Nephron (organoid): ENCODE data around the gene GRXCR2.

Experiments
- H3K27ac Mint-ChIP-seq, 3 experiments: 2 replicates each; pipeline ENCODE4 v1.8.0; 2020; ENCODE audit warnings: mixed read lengths in 3 of 3, mild to moderate bottlenecking in 2 of 3, moderate library complexity in 1 of 3
- H3K27me3 Mint-ChIP-seq: 2 replicates; pipeline ENCODE4 v1.8.0; 2021; ENCODE audit warnings: low read depth, mild to moderate bottlenecking, moderate library complexity, mixed read lengths
- H3K36me3 Mint-ChIP-seq: 2 replicates; pipeline ENCODE4 v1.8.0; 2020; ENCODE audit warnings: low read depth, mixed read lengths
- H3K4me1 Mint-ChIP-seq: 2 replicates; pipeline ENCODE4 v1.8.0; 2020; ENCODE audit warnings: mixed read lengths
- H3K4me3 Mint-ChIP-seq, 3 experiments: 2 replicates each; pipeline ENCODE4 v1.8.0; 2020; ENCODE audit warnings: mild to moderate bottlenecking in 3 of 3, mixed read lengths in 3 of 3, moderate library complexity in 2 of 3
- H3K9me3 Mint-ChIP-seq: 2 replicates; pipeline ENCODE4 v1.8.0; 2020; ENCODE audit warnings: mixed read lengths
- TF ChIP-seq, protein P1 (sequence below), 3 experiments: fragments of 200-600 bp; sonication (generic); IDR thresholded peaks; one replicate each; pipeline ENCODE4 v1.5.0; 2021; ENCODE audit warnings: antibody characterized with exemption in 3 of 3; ENCODE audit not compliant: unreplicated experiment in 3 of 3

GRXCR2 gene, protein sequence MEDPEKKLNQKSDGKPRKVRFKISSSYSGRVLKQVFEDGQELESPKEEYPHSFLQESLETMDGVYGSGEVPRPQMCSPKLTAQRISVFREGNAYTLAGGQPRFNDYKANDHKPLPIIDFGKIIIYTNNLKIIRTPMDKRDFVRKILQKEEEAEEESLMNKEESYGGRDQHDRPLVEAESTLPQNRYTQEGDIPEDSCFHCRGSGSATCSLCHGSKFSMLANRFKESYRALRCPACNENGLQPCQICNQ

DNA sequence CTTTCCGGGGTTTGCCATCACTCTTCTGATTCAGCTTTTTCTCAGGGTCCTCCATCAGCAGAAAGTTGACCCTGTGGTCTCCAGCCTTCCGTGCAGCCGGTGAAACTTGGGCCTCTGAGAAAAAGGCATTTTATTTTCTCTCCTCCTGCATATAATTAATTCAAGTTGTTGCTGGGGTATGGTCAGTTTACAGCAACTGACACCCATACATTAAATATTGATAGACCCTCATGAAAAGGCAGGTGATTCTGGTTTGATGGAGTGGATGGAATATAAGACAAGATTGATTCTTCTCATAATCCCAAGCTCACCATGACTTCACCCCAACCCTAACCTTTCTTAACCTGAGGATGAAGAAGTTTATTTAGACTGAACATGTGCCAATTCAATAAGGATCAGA, at the start of gene GRXCR2:
Gene GRXCR2, minus strand, starts transcription at position 101 of the 400 bp plus-strand sequence. Its CDS starts 46 bp downstream, at position 55.
- Mint-ChIP-seq H3K27ac (no peak within 1 kb of the TSS), H3K36me3 (no peaks in the 10 kb centered on the region), H3K4me1 (no peaks in the 10 kb centered on the region), H3K27me3 (no peaks in the 10 kb centered on the region), H3K4me3 (no peak within 1 kb of the TSS), H3K9me3 (peaks cover under 1% of the 10 kb centered on the region)
- TF ChIP-seq, protein P1, sequence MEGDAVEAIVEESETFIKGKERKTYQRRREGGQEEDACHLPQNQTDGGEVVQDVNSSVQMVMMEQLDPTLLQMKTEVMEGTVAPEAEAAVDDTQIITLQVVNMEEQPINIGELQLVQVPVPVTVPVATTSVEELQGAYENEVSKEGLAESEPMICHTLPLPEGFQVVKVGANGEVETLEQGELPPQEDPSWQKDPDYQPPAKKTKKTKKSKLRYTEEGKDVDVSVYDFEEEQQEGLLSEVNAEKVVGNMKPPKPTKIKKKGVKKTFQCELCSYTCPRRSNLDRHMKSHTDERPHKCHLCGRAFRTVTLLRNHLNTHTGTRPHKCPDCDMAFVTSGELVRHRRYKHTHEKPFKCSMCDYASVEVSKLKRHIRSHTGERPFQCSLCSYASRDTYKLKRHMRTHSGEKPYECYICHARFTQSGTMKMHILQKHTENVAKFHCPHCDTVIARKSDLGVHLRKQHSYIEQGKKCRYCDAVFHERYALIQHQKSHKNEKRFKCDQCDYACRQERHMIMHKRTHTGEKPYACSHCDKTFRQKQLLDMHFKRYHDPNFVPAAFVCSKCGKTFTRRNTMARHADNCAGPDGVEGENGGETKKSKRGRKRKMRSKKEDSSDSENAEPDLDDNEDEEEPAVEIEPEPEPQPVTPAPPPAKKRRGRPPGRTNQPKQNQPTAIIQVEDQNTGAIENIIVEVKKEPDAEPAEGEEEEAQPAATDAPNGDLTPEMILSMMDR (IDR thresholded peaks at IDR 0.05; ENCODE audit: unreplicated experiment in 3 of 3): no peak

DNA sequence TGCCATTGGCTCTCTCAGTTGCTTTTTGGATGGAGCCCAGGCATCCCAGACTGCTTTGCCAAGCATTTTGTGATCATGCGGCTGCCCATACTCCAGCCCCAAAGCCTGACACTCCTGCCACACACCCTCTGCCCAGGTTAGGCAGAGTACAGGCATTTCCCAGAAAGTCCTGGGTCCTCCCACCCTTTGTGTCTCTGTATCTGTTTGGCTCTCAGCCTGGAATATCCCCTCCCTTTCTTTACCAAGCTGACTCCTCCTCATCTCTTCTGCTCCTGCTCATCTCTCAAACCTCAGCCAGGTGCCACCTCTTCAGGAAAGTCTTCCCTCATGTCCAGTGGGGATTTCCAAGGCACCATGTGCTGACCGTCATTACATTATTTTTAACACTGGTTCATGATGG, 49.2 kb upstream of the GRXCR2 start:
- peaks cover 3% of the 10 kb centered on the region for H3K27me3 Mint-ChIP-seq
- H3K27ac Mint-ChIP-seq: no peak overlapping the region
- H3K9me3 Mint-ChIP-seq: no peaks in the 10 kb centered on the region
- H3K4me1 Mint-ChIP-seq: peaks cover 3% of the 10 kb centered on the region
- H3K4me3 Mint-ChIP-seq: no peak overlapping the region
- no peaks in the 10 kb centered on the region for H3K36me3 Mint-ChIP-seq
- TF ChIP-seq, protein P1 (IDR thresholded peaks at IDR 0.05; ENCODE audit: unreplicated experiment in 3 of 3): no peak

DNA sequence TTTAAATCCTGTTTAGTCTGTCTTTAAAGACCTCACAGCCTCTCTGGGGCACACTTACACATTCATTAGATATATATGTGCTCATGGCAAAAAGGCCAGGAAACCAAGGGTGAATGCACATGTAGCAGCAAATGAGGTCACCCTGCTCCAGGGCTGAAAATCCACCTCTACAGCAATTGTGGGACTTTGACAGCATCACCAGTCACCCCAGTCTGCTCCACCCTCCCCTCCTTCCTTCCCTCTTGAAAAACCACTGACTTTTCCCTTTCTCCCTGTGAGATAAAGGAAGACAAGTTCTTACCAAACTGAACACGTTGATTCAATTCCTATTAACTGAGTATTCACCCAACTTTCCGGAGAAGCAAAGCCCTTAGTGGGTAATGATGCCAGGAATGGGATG, 48.4 kb upstream of the GRXCR2 start:
- Mint-ChIP-seq H3K9me3 (no peaks in the 10 kb centered on the region), H3K4me1 (peaks cover 5% of the 10 kb centered on the region), H3K27me3 (peaks cover 3% of the 10 kb centered on the region), H3K27ac (no peak overlapping the region), H3K4me3 (no peak overlapping the region), H3K36me3 (no peaks in the 10 kb centered on the region)
- TF ChIP-seq, protein P1 (IDR thresholded peaks at IDR 0.05; ENCODE audit: unreplicated experiment in 3 of 3): no peak

DNA sequence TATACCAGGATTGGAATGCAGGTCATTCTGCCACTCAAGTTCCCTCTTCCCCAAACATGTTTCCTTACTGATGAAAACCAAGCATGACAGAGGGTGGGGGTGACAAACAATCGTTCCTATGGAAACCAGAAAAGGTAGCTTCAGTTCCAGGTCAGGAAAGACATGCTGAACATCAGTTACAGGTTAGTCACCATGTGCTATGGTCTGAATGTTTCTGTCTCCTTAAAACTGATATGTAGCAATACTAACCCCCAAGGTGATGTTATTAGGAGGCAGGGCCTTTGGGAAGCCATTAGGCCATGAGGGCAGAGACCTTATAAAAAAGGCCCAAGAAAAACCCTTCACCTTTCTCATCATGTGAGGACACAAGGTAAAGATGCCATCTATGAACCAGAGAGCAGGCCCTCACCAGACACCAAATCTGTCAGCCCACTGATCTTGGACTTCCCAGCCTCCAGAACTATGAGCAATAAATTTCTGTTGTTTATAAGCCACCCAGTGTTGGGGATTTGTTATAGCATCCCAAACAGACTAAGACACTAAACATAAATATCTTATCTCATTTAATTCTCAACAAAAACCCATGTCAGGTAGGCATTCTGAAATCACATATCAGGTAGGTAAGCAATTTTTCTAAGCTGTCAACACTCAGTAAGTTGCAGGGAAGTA, 47.9 kb upstream of the GRXCR2 start:
- peaks cover 9% of the 10 kb centered on the region for H3K4me1 Mint-ChIP-seq
- H3K9me3 Mint-ChIP-seq: no peaks in the 10 kb centered on the region
- peaks cover 6% of the 10 kb centered on the region for H3K27me3 Mint-ChIP-seq
- no peaks in the 10 kb centered on the region for H3K36me3 Mint-ChIP-seq
- no peak overlapping the region for H3K27ac Mint-ChIP-seq
- H3K4me3 Mint-ChIP-seq: no peak overlapping the region
- TF ChIP-seq, protein P1 (IDR thresholded peaks at IDR 0.05; ENCODE audit: unreplicated experiment in 3 of 3): no peak

DNA sequence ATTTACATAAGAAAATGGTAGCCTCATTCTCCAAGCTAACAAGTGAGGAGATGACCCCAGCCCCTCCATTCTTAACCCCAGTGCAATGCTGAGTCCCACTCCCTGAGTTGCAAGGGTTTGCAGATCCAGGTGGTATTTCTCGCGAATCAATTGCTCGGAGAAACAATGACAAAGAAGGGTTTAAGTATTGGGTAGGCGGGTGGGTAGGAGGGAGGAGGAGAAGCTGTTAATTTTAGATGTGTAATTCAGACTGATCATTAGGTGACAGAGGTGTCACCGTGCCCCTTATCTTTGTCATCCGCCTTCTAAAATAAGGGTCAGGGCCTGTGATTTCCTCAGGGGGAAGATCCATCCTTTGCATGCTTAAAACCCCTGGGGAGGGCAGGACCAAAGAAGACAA, 46.6 kb upstream of the GRXCR2 start:
- TF ChIP-seq, protein P1 (IDR thresholded peaks at IDR 0.05; ENCODE audit: unreplicated experiment in 3 of 3): no peak
- peaks cover 10% of the 10 kb centered on the region for H3K4me1 Mint-ChIP-seq
- no peak overlapping the region for H3K27ac Mint-ChIP-seq
- H3K9me3 Mint-ChIP-seq: no peaks in the 10 kb centered on the region
- peaks cover 7% of the 10 kb centered on the region for H3K27me3 Mint-ChIP-seq
- H3K4me3 Mint-ChIP-seq: no peak overlapping the region
- no peaks in the 10 kb centered on the region for H3K36me3 Mint-ChIP-seq

DNA sequence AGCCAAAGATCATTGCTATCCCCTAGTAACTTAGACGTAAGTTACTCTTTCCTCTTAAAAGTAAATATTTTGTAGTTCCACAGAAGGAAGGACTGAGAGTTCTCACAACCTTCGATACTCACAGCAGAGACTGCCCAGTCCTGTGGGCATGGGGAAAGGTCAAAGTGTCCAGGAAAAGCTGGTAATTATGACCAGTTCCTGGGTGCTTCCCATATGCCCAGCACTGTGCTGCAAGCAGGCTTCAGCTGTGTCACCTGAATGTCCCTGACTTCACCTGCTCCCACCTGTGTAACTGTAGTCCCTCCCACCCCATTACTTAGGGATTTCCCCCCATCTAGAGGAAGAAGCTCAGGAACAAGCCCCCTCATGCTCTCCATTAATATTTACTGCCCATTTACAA, 45.6 kb upstream of the GRXCR2 start:
- no peak overlapping the region for H3K4me3 Mint-ChIP-seq
- peaks cover 10% of the 10 kb centered on the region for H3K4me1 Mint-ChIP-seq
- peak overlapping the region in 2 of 3 experiments; percentile 66 to 83 for H3K27ac Mint-ChIP-seq
- H3K9me3 Mint-ChIP-seq: no peaks in the 10 kb centered on the region
- peaks cover 7% of the 10 kb centered on the region for H3K27me3 Mint-ChIP-seq
- TF ChIP-seq, protein P1 (IDR thresholded peaks at IDR 0.05; ENCODE audit: unreplicated experiment in 3 of 3): no peak
- H3K36me3 Mint-ChIP-seq: no peaks in the 10 kb centered on the region
